ENCODE data around the gene MPI.

Gene MPI

GRCh38 chr15:74870436-74871215 is 19.2 kb upstream of the MPI start:
- H3K27ac ChIP-seq, result peak overlapping the region; percentile 80

GRCh38 chr15:74872702-74873035 is 17.2 kb upstream of the MPI start:
- H3K27me3 ChIP-seq (ENCODE audit: control insufficient read depth, insufficient read depth, low read length), result no peaks in the 10 kb centered on the region
- H3K4me3 ChIP-seq (ENCODE audit: low read depth, low read length), result peak overlapping the region; percentile 90
- peak overlapping the region; percentile 86 for H3K4me2 ChIP-seq (ENCODE audit: low read length)
- H3K27ac ChIP-seq, result peak overlapping the region; percentile 80
- peaks cover 16% of the 10 kb centered on the region for H3K79me2 ChIP-seq
- no peaks in the 10 kb centered on the region for H3K9me3 ChIP-seq (ENCODE audit: control insufficient read depth, low read length)
- peak overlapping the region; percentile 46 for H3K9ac ChIP-seq
- H2AFZ ChIP-seq, result peak overlapping the region; percentile 82
- TF ChIP-seq CTCF (IDR thresholded peaks at IDR 0.05), result no peak
- H3K4me1 ChIP-seq, result peaks cover 24% of the 10 kb centered on the region
- no peaks in the 10 kb centered on the region for H3K36me3 ChIP-seq (ENCODE audit: control insufficient read depth, insufficient read depth, low read length)

More at GRCh38 chr15:74870436-74871215, 19.2 kb upstream of the MPI start:
- no peak for TF ChIP-seq CTCF (IDR thresholded peaks at IDR 0.05)
- H3K36me3 ChIP-seq (ENCODE audit: control insufficient read depth, insufficient read depth, low read length), result no peaks in the 10 kb centered on the region
- H3K27me3 ChIP-seq (ENCODE audit: control insufficient read depth, insufficient read depth, low read length), result no peaks in the 10 kb centered on the region
- no peaks in the 10 kb centered on the region for H3K9me3 ChIP-seq (ENCODE audit: control insufficient read depth, low read length)
- H3K9ac ChIP-seq, result no peak overlapping the region
- peak overlapping the region; percentile 45 for H3K4me3 ChIP-seq (ENCODE audit: low read depth, low read length)
- H2AFZ ChIP-seq, result no peak overlapping the region
- H3K4me1 ChIP-seq, result peaks cover 24% of the 10 kb centered on the region
- peak overlapping the region; percentile 69 for H3K4me2 ChIP-seq (ENCODE audit: low read length)
- peaks cover 32% of the 10 kb centered on the region for H3K79me2 ChIP-seq

GRCh38 chr15:74873036-74873755 is 16.6 kb upstream of the MPI start, which contains the start of gene SCAMP2:
SCAMP2 (minus strand) TSS chr15:74873365; CDS start chr15:74873255, 110 bp downstream.
- H3K9ac ChIP-seq, result peak within 1 kb of the TSS; percentile 46
- peaks cover 10% of the 10 kb centered on the region for H3K79me2 ChIP-seq
- peak within 1 kb of the TSS; percentile 90 for H3K4me3 ChIP-seq (ENCODE audit: low read depth, low read length)
- no peaks in the 10 kb centered on the region for H3K27me3 ChIP-seq (ENCODE audit: control insufficient read depth, insufficient read depth, low read length)
- H3K27ac ChIP-seq, result peak within 1 kb of the TSS; percentile 80
- no peaks in the 10 kb centered on the region for H3K9me3 ChIP-seq (ENCODE audit: control insufficient read depth, low read length)
- no peaks in the 10 kb centered on the region for H3K36me3 ChIP-seq (ENCODE audit: control insufficient read depth, insufficient read depth, low read length)
- no peak for TF ChIP-seq CTCF (IDR thresholded peaks at IDR 0.05)
- peak within 1 kb of the TSS; percentile 86 for H3K4me2 ChIP-seq (ENCODE audit: low read length)
- peaks cover 23% of the 10 kb centered on the region for H3K4me1 ChIP-seq
- peak within 1 kb of the TSS; percentile 91 for H2AFZ ChIP-seq

GRCh38 chr15:74873756-74874424 is 16.0 kb upstream of the MPI start:
- H3K4me1 ChIP-seq, result peaks cover 18% of the 10 kb centered on the region
- H3K4me2 ChIP-seq (ENCODE audit: low read length), result peak overlapping the region; percentile 85
- H3K27me3 ChIP-seq (ENCODE audit: control insufficient read depth, insufficient read depth, low read length), result no peaks in the 10 kb centered on the region
- H3K27ac ChIP-seq, result peak overlapping the region; percentile 49
- no peak overlapping the region for H3K9ac ChIP-seq
- no peaks in the 10 kb centered on the region for H3K9me3 ChIP-seq (ENCODE audit: control insufficient read depth, low read length)
- H3K36me3 ChIP-seq (ENCODE audit: control insufficient read depth, insufficient read depth, low read length), result no peaks in the 10 kb centered on the region
- H3K4me3 ChIP-seq (ENCODE audit: low read depth, low read length), result peak overlapping the region; percentile 90
- TF ChIP-seq CTCF (IDR thresholded peaks at IDR 0.05), result no peak
- peak overlapping the region; percentile 91 for H2AFZ ChIP-seq
- H3K79me2 ChIP-seq, result peaks cover 7% of the 10 kb centered on the region
